Measurements from ENCODE around the gene FAM107B. TPM values are rescaled to one million over a fixed set of nuclear protein-coding genes. Genes with fewer than 3 reads are reported as not detected.

Gene FAM107B
- total RNA-seq, 1 experiment from 2014 or later, result 41.3 TPM

- no peaks in the 10 kb centered on the region for H3K9me3 Mint-ChIP-seq (ENCODE audit: unreplicated experiment)
- no peak for DNase-seq (ENCODE audit: unreplicated experiment)
- no peak for TF ChIP-seq CTCF (IDR thresholded peaks at IDR 0.05; ENCODE audit: unreplicated experiment)
- BruUV-seq (replicated peaks), result no TSS peak
- H3K27ac Mint-ChIP-seq (ENCODE audit: low read depth, unreplicated experiment), result no peak overlapping the region
- peaks cover 12% of the 10 kb centered on the region for H3K4me1 Mint-ChIP-seq (ENCODE audit: insufficient read depth, unreplicated experiment)
- POLR2A ChIA-PET, result no interaction called here
- intact Hi-C loops (cut with micrococcal nuclease), result no loop called here
- H3K36me3 Mint-ChIP-seq (ENCODE audit: insufficient read depth, unreplicated experiment), result no peaks in the 10 kb centered on the region
- CTCF ChIA-PET, result no interaction called here
- no peak overlapping the region for H3K4me3 Mint-ChIP-seq (ENCODE audit: unreplicated experiment)
- no peaks in the 10 kb centered on the region for H3K27me3 Mint-ChIP-seq (ENCODE audit: insufficient read depth, unreplicated experiment)
Measured at GRCh38 chr10:14621037-14621436, 153.7 kb downstream of the FAM107B start.

DNA sequence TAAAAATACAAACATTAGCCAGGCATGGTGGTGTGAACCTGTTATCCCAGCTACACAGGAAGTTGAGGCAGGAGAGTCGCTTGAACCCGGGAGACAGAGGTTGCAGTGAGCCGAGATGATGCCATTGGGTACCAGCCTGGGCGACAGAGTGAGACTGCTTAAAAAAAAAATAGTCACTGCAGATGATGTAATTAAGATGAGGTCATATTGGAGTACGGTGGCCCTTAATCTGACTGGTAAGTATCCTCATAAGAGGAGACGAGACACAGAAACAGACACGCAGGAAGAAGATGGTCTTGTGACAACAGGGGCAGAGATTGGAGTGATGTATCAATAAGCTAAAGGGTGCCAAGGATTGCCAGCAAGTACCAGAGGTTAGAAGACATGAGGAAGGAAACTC lies 156.0 kb downstream of the FAM107B start:
- H3K9me3 Mint-ChIP-seq (ENCODE audit: unreplicated experiment), result no peaks in the 10 kb centered on the region
- DNase-seq (ENCODE audit: unreplicated experiment), result no peak
- ChIA-PET CTCF (interaction anchor here (0.6 to 1.0 kb wide), 2 partner anchors 11 to 190 kb away, joined by 3 read pairs; no protein-coding TSS in a partner anchor), POLR2A (interaction anchor here (0.6 kb wide), 1 partner anchor 9 kb away, joined by 3 read pairs; no protein-coding TSS in a partner anchor)
- H3K4me3 Mint-ChIP-seq (ENCODE audit: unreplicated experiment), result no peak overlapping the region
- no peaks in the 10 kb centered on the region for H3K36me3 Mint-ChIP-seq (ENCODE audit: insufficient read depth, unreplicated experiment)
- peaks cover 12% of the 10 kb centered on the region for H3K4me1 Mint-ChIP-seq (ENCODE audit: insufficient read depth, unreplicated experiment)
- H3K27ac Mint-ChIP-seq (ENCODE audit: low read depth, unreplicated experiment), result no peak overlapping the region
- no peaks in the 10 kb centered on the region for H3K27me3 Mint-ChIP-seq (ENCODE audit: insufficient read depth, unreplicated experiment)
- BruUV-seq (replicated peaks), result no TSS peak
- intact Hi-C loops (cut with micrococcal nuclease), result loop anchor here (1.0 to 5.0 kb wide), 2 partner anchors 81 to 119 kb away; no protein-coding TSS in a partner anchor
- TF ChIP-seq CTCF (IDR thresholded peaks at IDR 0.05; ENCODE audit: unreplicated experiment), result no peak

- H3K9me3 Mint-ChIP-seq (ENCODE audit: unreplicated experiment), result no peaks in the 10 kb centered on the region
Measured at GRCh38 chr10:14617852-14618251, 156.8 kb downstream of the FAM107B start.

More at GRCh38 chr10:14617852-14618251, 156.8 kb downstream of the FAM107B start:
- intact Hi-C loops (cut with micrococcal nuclease), result loop anchor here (1.0 to 5.0 kb wide), 2 partner anchors 81 to 119 kb away; no protein-coding TSS in a partner anchor
- Mint-ChIP-seq H3K36me3 (ENCODE audit: insufficient read depth, unreplicated experiment) (no peaks in the 10 kb centered on the region), H3K27ac (ENCODE audit: low read depth, unreplicated experiment) (peak overlapping the region; percentile 62), H3K4me3 (ENCODE audit: unreplicated experiment) (no peak overlapping the region), H3K27me3 (ENCODE audit: insufficient read depth, unreplicated experiment) (no peaks in the 10 kb centered on the region), H3K4me1 (ENCODE audit: insufficient read depth, unreplicated experiment) (peaks cover 12% of the 10 kb centered on the region)
- DNase-seq (ENCODE audit: unreplicated experiment), result peak; percentile 79
- POLR2A ChIA-PET, result no interaction called here
- no TSS peak for BruUV-seq (replicated peaks)
- no peak for TF ChIP-seq CTCF (IDR thresholded peaks at IDR 0.05; ENCODE audit: unreplicated experiment)
- CTCF ChIA-PET, result interaction anchor here (0.6 to 0.7 kb wide), 5 partner anchors 89 to 810 kb away, joined by 3 to 7 read pairs (median 3); no protein-coding TSS in a partner anchor
